Measurements from ENCODE around the gene FAM200A.
"Not testable (repeated sequence)": the region's sequence is repeated elsewhere in the genome, so short reads cannot be mapped to it uniquely, and the experiment has no call there.

Gene FAM200A

DNA sequence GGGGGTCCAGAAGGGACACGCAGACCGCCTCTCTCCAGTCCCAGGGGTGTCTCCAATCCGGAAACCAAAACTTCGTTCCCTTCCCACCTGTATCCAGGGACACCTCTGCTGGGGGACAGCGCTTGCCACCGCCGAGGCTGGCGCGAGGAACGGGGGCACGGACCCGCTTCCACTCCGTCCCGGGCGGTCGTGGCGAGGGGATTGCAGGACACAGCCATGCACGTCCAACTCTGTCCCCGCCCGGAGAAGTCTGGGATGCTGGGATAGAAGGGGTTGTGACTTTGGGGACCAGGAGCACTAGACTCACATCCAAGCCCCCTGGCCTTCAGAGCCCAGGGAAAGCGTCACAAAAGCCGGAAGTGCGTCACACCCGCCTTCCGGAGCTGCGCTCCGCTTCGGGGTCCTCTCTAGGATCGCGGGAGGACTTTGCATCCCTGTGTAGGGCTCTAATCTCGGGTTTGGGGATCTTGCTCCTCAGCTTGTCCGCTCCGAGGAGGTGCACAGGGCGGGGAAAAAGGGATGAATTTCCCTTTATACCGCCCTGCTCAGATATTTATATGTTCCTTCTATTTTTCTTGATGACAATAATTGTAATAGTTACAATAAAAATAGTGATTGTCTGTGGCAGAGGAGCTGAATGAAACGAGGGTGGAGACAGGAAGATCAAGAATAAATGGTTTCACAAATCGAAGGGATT lies at the start of gene FAM200A:
Gene FAM200A, minus strand, starts transcription at position 348 of the 697 bp plus-strand sequence. CDS start 3,707 bp downstream, outside the sequence.
- no peak for FAIRE-seq

DNA sequence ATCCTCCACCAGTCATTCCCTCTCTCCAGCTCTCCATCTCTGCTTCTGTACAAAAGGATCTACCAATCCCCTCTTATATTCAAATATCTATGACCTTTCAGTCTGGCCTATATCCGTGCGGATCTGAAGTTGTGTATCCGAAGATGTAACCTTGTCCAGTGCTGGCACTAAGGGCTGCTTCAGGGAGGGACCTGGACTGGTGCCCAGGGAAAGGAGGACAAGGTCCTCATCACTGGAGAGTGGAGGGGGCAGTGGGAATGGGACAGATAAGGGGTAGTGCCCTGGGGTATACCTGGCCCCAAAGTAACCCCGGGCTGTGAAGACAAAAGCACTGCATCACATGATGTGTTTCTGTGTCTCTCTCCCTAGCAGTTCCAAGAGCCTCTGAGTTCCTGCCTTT lies 47.9 kb upstream of the FAM200A start:
- FAIRE-seq: no peak

DNA sequence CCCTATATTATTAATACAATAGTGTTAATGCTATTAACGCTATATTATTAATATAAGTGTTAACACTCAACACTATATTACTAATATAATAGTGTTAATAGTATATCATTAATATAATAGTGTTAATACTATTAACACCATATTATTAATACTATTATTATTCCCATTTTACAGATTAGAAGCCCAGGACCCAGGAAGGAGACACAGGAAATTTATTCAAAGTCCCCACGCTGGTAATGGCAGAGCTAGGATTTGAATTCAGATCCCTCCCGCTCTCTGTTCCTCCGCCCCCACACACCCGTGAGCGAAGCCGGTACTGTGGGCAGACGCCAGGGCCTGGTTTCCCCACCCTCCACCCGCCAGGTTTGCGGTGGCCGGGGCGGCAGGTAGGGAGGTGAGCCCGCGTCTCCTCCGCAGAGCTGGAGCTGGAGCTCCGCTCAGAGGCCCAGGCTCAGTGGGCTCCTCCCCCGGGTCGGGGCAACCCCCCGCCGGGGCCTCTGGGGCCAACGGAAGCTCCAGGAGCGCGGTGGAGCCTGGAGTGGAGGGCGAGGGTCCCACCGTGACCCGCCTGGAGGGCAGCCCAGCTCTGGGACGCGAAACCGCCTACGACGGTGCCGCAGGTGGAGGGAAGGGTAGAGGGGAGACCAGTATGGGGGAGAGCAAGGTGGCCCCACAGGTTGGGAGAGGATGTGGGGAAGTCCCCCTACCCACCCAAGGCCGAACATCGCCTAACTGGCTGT lies 46.0 kb upstream of the FAM200A start, which contains the start of gene TMEM225B:
Gene TMEM225B, plus strand, starts transcription at position 506 of the 740 bp plus-strand sequence. CDS start 6,122 bp downstream, outside the sequence.
- no peak for FAIRE-seq

DNA sequence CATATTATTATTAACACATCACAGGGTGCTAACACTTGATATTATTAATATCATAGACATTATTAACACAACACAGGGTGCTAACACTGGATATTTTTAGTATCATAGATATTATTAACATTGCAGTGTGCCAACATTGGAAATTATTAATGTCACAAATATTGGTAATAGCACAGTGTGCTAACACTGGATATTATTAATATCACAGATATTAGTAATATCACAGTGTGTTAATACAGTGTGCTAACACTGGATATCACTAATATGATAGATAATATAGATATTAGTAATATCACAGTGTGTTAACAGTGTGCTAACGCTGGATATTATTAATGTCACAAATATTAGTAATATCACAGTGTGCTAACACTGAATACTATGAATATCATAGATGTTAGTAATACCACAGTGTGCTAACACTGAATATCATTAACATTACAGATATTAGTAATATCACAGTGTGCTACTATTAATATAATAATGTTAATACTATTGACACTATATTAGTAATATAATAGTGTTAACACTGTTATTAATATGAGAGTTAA lies 44.6 kb upstream of the FAM200A start:
- FAIRE-seq: no peak

DNA sequence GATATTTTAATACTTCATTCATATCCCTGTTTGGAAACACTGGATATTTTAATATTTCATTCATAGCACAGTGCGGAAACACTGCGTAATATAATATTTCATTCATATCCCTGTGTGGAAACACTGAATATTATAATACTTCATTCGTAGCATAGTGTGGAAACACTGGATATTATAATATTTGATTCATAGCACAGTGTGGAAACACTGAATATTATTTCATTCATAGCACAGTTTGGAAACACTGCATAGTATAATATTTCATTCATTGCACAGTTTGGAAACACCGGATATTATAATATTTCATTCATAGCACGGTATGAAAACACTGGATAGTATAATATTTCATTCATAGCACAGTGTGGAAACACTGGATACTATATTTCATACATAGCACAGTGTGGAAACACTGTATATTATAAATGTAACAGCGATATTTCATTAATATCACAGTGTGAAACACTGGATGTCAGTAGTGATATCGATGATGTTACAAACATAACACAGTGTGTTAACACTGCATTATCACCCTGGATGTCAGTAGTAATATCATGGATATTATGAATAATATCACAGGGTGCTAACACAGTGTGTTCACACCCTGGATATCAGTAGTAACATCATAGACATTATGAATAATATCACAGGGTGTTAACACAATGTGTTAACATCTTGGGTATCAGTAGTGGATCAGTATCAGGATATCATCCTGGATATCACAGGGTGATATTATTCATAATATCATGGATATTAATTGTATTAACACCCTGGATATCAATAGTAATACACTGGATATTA lies 43.2 kb upstream of the FAM200A start:
- no peak for FAIRE-seq

DNA sequence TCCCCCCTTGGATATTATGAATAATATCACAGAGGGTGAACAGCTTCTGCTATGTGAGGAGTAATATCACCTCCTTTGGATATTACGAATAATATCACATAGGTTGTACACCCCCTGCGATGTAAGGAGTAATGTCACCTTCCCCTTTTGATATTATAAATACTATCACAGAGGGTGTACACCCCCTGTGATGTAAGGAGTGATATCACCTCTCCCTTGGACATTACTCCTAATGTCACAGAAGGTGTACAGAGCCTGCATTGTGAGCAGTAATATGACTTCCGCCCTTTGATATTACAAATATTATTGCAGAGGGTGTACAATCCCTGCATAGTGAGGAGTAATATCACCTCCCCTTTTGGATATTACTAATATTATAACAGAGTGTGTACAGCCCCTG lies 37.0 kb upstream of the FAM200A start:
- FAIRE-seq: no peak

DNA sequence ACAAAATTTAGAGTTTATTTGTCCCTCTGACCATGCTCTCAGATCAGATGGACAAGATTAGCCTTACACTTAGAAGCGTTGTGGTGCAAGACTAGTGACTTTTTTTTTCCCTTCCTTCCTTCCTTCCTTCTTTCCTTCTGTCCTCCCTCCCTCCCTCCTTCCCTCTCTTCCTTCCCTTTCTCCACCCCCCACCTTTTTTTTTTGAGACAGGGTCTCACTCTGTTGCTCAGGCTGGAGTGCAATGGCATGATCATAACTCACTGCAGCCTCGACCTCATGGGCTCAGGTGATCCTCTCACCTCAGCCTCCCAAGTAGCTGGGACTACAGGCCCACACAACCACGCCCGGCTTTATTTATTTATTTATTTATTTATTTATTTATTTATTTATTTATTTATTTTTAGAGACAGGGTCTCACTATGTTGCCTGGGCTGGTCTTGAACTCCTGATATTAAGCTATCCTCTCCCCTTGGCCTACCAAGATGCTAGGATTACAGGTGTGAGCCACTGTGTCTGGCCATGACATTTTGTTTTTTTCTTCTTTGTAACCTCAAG lies 28.9 kb upstream of the FAM200A start:
- not testable (repeated sequence) for FAIRE-seq

DNA sequence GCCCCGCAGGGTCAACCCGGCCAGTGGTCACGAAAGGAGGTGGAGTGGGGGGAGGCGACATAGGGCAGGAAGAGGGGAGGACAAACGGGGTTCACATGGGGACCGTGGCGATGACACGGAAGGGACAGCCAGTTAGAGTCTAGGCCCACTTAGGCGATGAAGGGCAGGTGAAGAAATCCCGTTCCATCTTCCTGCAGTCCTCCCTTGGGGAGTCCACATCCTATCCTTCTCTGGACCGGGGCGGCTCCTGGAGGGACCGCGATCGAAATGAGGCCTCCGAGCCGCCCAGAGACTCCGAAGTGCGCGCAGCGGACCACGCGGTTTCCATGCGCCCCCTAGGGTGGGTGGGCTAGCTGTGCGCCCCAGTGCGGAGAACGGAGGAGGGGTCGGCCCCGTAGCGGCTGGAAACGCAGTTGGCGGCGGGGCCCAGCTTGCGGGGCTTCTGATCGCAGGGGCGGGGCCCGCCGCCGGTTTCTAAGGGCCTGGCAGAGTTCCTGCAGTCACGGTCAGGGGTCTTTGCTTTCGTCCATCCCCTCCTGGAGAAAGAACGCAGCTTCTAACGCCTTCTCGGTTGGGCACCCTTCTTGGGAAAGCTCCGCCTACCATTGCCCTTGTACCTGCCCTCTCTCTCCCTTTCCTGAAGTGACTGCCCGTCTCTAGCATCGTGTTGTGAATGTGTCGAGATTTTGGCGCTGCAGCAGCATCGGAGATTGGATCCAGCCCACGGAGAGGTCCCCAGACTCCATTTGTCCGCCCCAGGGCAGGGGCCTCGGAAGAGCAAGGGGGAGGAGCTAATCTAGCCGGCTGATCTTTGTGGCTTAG lies 28.3 kb upstream of the FAM200A start:
- no peak for FAIRE-seq

DNA sequence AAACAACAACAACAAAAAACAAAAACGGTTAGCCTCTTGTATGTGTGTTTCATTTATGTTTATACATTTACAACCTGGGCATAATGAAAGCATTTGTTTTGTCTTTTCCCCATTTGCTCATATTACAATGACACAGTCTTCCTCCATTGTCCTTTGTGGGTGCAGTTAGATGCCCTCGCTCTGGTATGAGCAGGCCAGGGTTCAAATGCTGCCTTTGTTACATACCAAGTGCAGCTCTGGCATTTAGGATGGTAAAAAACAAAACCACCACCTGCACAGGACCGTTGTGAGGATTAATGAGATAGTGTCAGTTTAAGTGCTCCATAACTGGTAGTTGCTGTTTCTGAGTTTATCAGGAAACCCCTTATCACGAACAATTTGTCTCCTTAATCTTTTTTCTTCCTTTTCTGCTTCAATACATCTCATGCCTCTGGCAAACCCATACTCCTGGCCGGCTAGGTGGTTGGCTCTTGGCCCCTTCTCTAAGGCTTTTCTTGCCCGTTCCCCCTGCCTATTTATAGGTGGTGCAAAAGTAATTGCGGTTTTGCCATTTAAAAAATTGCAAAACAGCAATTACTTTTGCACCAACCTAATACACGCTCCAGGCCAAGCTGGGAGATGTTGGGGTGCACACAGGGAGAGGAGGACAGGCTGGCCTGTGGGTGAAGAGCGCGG lies 27.5 kb upstream of the FAM200A start:
- no peak for FAIRE-seq

DNA sequence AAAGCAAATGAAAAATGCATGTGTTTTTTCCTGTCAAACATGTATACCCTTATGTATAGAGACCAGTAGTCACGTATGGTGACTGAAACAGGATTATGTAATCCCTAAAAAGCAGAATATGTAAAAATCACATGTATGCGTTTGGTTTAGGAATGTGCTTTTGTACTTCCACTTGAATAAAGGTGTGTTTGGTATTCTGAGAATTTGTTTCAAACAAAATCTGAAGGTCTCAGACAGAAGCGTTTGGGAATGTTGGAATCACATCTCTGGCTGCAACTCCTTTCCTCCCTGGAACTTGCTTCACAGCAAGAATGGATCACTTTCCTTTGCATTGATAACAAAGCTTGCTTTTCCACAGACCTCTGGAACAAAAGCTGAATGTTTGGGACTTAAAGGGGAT lies 24.3 kb upstream of the FAM200A start:
- FAIRE-seq: no peak

DNA sequence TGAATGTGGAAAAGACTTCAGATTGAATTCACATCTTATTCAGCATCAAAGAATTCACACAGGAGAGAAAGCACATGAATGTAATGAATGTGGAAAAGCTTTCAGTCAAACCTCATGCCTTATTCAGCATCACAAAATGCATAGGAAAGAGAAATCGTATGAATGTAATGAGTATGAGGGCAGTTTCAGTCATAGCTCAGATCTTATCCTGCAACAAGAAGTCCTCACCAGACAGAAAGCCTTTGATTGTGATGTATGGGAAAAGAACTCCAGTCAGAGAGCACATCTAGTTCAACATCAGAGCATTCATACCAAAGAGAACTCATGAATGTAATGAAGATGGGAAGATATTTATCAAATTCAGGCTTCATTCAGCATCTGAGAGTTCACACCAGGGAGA lies 21.3 kb upstream of the FAM200A start:
- FAIRE-seq: no peak

DNA sequence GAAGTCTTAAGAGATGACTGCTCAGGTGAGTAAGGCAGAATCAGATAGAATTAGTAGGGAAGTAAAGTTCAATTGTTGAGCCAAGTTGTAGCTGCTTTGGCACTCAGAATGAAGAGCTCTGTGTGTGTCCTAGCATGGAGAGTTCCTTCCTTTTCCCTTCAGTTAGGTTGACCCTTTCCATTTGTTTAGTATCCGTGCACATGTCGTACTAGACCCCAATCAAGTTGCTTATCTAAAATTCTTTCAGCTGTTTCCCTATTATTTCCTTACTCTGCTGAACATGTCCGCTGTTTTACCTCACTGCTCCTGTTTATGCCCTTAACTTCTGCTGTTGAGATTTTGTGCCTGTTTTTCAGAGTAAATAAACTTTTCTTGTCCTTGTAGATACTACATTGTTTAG lies 19.9 kb upstream of the FAM200A start:
- no peak for FAIRE-seq

DNA sequence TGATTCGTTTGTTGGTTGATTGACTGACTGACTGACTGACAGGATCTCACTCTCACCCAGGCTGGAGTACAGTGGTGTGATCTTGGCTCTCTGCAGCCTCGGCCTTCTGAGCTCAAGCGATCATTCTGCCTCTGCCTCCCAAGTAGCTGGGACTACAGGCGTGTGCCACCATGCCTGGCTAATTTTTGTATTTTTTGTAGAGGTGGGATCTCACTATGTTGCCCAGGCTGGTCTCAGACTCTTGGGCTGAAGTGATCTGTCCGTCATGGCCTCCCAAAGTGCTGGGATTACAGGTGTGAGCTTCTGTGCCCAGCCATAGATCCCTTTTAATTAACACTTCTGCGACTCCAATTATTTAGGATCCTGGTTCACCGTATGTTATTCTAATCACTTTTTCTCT lies 16.9 kb upstream of the FAM200A start:
- not testable (repeated sequence) for FAIRE-seq

DNA sequence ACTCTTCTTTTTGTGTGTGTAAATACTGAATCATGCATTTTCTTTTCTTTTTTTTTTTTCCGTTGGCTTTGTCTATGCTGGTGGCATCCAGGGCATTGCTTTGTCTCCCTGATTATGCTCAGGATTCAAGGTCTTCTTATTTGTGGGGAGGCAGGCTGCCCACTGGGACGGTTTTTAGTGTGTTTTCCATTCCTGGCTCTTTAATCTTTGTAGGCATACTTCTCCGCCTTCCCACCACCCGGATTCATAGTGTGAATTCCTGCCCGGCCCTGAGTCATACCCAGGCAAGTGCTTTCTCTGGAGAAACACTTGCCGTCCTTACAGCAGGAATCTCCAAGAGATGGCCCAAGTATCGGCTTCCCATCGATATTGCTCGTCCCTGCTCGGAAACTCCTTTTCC lies 11.7 kb upstream of the FAM200A start:
- no peak for FAIRE-seq

DNA sequence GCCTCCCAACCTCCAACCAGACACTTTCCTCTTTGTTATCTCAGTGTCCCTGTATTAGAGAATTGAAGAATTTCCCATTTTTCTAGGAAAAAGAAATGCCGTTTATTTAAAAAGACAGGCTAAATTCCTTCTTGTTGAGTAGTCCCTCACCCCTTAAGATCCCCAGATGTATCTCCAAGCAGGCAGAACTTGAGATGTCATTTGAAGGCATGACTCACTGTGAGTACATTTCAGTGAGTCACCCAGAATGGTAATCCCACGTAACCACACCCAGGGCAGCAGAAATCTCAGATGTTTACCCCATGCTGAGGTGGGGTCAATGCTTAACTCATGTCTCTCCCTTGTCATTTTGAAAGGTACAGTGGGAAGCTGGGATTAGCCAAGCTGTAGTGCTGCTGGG lies 10.9 kb upstream of the FAM200A start:
- no peak for FAIRE-seq

DNA sequence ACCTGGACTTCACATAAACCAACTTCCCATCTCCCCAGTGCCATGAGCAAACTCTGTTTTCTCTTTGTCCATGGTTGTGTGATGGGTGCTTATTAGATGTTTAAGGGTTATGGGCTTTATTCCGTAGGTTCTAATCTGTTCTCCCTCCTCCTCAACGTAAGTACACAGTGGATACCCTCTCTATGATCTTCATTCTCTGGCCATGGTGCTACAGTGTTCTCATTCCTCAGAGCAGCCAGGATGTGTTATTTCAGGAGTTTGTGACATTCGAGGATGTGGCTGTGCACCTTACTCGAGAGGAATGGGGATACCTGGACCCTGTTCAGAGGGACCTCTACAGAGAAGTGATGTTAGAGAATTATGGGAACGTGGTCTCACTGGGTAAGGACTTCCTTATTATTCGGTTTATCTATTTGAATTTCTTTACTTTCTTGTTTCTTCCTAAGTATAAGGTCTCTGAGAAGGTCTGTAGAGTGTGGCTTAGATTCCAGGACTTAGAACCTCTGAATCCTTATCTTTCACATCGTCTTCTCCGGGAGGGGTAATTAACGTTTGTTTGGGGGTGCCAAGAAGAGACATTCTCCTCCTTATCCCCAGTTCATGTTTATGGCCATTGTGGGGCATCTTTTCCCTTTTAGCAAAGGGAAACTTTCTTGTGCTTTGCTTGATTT lies 10.3 kb upstream of the FAM200A start:
- FAIRE-seq: no peak

DNA sequence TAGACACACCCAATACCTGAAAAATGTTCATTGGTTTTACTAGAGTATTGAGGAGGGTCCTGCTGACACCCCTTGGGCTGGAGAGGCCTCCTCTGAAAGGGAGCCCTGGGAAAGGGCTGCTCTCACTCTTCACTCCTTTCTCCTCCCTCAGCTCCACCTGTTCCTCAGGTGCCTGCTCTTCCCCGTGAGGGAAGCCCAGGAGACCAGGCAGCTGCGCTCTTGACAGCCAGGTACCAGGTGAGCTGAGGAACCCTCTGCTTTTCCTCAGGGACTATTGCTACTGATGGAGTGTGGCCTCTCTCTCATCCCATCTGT lies 9.8 kb upstream of the FAM200A start:
- FAIRE-seq: no peak

DNA sequence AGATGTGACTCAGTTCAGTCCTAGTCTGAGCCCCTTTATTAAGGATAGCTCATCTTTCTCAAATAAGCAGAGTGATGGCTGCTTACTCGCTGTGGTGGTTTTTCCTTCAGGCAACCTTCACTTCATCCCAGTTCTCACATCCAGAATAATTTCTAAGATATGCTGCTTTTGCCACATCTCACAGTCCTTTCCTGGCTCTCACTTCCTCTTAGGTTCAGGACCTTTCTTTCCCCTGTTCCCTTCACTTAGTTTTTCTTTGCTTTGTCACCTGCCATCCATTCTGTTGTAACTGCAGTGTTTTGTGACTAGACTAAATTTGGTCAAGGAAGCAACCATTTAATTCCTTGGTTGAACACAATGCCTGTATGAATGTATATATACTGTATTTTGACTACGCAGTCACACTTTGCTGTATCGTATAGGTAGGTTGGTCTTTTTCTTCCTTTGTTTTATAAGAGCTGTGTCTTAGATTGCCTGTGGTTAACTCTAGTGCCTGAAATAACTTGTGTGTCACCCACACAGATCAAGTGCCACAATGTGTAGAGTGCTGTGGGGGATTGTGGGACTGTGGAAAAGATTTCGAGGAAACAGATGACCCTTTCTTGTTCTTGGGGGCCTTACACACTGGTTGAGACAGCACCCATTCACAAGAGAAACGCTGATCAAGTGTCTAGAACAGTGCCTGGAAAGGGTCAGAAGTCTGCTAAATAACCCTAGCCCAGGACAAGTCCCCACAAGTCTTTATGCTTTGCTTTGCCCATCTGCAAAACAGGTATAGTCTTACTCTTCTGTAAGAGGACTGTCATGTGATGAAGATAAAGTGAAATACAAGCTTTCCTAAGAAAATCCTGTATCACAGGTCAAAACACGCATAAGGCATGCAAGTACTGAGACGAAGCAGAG lies 9.2 kb upstream of the FAM200A start:
- FAIRE-seq: no peak

DNA sequence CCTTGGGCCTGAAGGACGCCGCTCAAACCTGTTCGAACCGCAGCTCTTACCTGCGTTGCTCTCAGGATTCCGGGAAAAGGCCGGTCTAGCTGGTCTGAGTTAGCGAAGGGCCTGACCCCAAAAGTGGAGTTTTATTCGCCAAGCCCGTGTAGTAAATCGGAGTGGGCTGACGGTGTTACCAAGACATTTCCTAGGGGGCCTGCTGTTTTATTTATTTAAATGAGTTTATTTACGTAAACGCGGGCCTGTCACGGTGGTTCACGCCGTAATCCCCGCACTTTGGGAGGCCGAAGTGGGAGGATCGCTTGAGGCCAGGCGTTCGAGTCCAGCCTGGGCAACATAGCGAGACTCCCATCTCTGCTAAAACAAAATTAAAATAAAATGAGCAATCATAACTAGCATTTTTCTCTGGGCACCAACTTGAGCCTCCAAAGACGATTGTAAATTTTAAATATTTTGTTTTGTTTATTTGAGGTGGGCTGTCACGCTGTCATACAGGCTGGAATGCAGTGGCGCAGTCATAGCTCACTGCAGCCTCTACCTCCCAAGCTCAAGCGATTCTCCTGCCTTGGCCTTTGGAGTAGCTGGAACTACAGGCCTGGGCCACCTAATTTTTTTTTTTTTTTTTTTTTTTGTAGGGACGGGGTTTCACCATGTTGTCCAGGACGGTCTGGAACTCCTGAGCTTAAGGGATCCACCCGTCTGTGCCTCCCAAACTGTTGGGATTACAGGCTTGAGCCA lies 7.4 kb upstream of the FAM200A start:
- FAIRE-seq: no peak
